Stimulated activated CD4-positive, alpha-beta T cell treated with anti-CD3 and anti-CD28 coated beads, Interleukin-2, amount 100 ng/mL, for 48 hours (primary cell): ENCODE measurements around the gene SYTL3.
A peak's percentile ranks its signal among the peaks of the same experiment; 100 is the strongest.
"Not testable (repeated sequence)": the region's sequence is repeated elsewhere in the genome, so short reads cannot be mapped to it uniquely, and the experiment has no call there.

Experiments
- DNase-seq, 2 donors: peaks; one replicate each; pipeline ENCODE4 v3.0.0-alpha.2; 2020

SYTL3 gene

GRCh38 chr6:158642097-158642601 is 7.7 kb upstream of the SYTL3 start:
- DNase-seq: no peak

- no peak for DNase-seq
Observed at GRCh38 chr6:158643836-158644230, 6.0 kb upstream of the SYTL3 start.

GRCh38 chr6:158644231-158645063 is 5.4 kb upstream of the SYTL3 start, which contains the start of gene DYNLT1:
TSS of gene DYNLT1 (minus strand) at chr6:158644743. CDS start at chr6:158644708, 35 bp downstream.
- peak; percentile 87 to 95 for DNase-seq

- DNase-seq: no peak
Observed at GRCh38 chr6:158645064-158646022, 4.5 kb upstream of the SYTL3 start.

- DNase-seq: no peak
Observed at GRCh38 chr6:158646023-158646910, 3.6 kb upstream of the SYTL3 start.

GRCh38 chr6:158647501-158647900 is 2.4 kb upstream of the SYTL3 start:
- DNase-seq: no peak

- DNase-seq: no peak
Observed at GRCh38 chr6:158648682-158649131, 1.1 kb upstream of the SYTL3 start.

GRCh38 chr6:158651981-158652737 is 2.3 kb downstream of the SYTL3 start:
- not testable (repeated sequence) for DNase-seq

GRCh38 chr6:158653577-158654354 is 3.9 kb downstream of the SYTL3 start:
- peak; percentile 75 to 76 for DNase-seq

GRCh38 chr6:158654498-158654897 is 4.6 kb downstream of the SYTL3 start:
- DNase-seq: no peak

- no peak for DNase-seq
Observed at GRCh38 chr6:158654960-158655489, 5.2 kb downstream of the SYTL3 start.

GRCh38 chr6:158655569-158656450 is 6.0 kb downstream of the SYTL3 start:
- no peak for DNase-seq

- not testable (repeated sequence) for DNase-seq
Observed at GRCh38 chr6:158656986-158657385, 7.1 kb downstream of the SYTL3 start.

GRCh38 chr6:158660333-158660754 is 10.5 kb downstream of the SYTL3 start:
- no peak for DNase-seq

- no peak for DNase-seq
Observed at GRCh38 chr6:158661156-158661685, 11.4 kb downstream of the SYTL3 start.

- DNase-seq: no peak
Observed at GRCh38 chr6:158662607-158662953, 12.7 kb downstream of the SYTL3 start.

- no peak for DNase-seq
Observed at GRCh38 chr6:158662954-158663624, 13.2 kb downstream of the SYTL3 start.

GRCh38 chr6:158663625-158664165 is 13.8 kb downstream of the SYTL3 start:
- DNase-seq: no peak
